ENCODE measurements around the gene HOXA13.

HOXA13 gene

GRCh38 chr7:27172315-27172774, 27.5 kb downstream of the HOXA13 start:
- DNase-seq (ENCODE audit: low read depth, low spot score) = no peak
- in situ Hi-C loops (cut with HindIII; ENCODE audit: low sequenced_read_pairs) = loop anchor here (25.0 kb wide), 1 partner anchor 785 kb away; no protein-coding TSS in a partner anchor
- H3K4me3 ChIP-seq (ENCODE audit: low read depth, low read length) = peak overlapping the region; percentile 23
- TF ChIP-seq CTCF (IDR thresholded peaks at IDR 0.05; ENCODE audit: low read depth, low read length) = no peak

GRCh38 chr7:27171637-27172314, 28.1 kb downstream of the HOXA13 start:
- in situ Hi-C loops (cut with HindIII; ENCODE audit: low sequenced_read_pairs) = loop anchor here (25.0 kb wide), 1 partner anchor 784 kb away; no protein-coding TSS in a partner anchor
- no peak for TF ChIP-seq CTCF (IDR thresholded peaks at IDR 0.05; ENCODE audit: low read depth, low read length)
- H3K4me3 ChIP-seq (ENCODE audit: low read depth, low read length) = peak overlapping the region; percentile 17
- DNase-seq (ENCODE audit: low read depth, low spot score) = no peak

- DNase-seq (ENCODE audit: low read depth, low spot score) = no peak
- in situ Hi-C loops (cut with HindIII; ENCODE audit: low sequenced_read_pairs) = loop anchor here (25.0 kb wide), 1 partner anchor 784 kb away; no protein-coding TSS in a partner anchor
- no peak for TF ChIP-seq CTCF (IDR thresholded peaks at IDR 0.05; ENCODE audit: low read depth, low read length)
- peak overlapping the region; percentile 17 for H3K4me3 ChIP-seq (ENCODE audit: low read depth, low read length)
Measured at GRCh38 chr7:27171325-27171636, 28.6 kb downstream of the HOXA13 start.

GRCh38 chr7:27170426-27171324, 29.2 kb downstream of the HOXA13 start:
- no peak for DNase-seq (ENCODE audit: low read depth, low spot score)
- H3K4me3 ChIP-seq (ENCODE audit: low read depth, low read length) = peak overlapping the region; percentile 22
- in situ Hi-C loops (cut with HindIII; ENCODE audit: low sequenced_read_pairs) = loop anchor here (25.0 kb wide), 1 partner anchor 783 kb away; no protein-coding TSS in a partner anchor
- TF ChIP-seq CTCF (IDR thresholded peaks at IDR 0.05; ENCODE audit: low read depth, low read length) = no peak

- no peak for TF ChIP-seq CTCF (IDR thresholded peaks at IDR 0.05; ENCODE audit: low read depth, low read length)
- DNase-seq (ENCODE audit: low read depth, low spot score) = no peak
- peak overlapping the region; percentile 29 for H3K4me3 ChIP-seq (ENCODE audit: low read depth, low read length)
- in situ Hi-C loops (cut with HindIII; ENCODE audit: low sequenced_read_pairs) = loop anchor here (25.0 kb wide), 1 partner anchor 783 kb away; no protein-coding TSS in a partner anchor
Measured at GRCh38 chr7:27169658-27170425, 30.0 kb downstream of the HOXA13 start.
